ENCODE results near the gene VSNL1. TPM values are rescaled to one million over a fixed set of nuclear protein-coding genes. Genes with fewer than 3 reads are reported as not detected.
"Not testable (repeated sequence)": the region's sequence is repeated elsewhere in the genome, so short reads cannot be mapped to it uniquely, and the experiment has no call there.

The VSNL1 gene
- polyA plus RNA-seq, 10 donors, result 3.7 to 9.4 (median 6.5) TPM

DNA sequence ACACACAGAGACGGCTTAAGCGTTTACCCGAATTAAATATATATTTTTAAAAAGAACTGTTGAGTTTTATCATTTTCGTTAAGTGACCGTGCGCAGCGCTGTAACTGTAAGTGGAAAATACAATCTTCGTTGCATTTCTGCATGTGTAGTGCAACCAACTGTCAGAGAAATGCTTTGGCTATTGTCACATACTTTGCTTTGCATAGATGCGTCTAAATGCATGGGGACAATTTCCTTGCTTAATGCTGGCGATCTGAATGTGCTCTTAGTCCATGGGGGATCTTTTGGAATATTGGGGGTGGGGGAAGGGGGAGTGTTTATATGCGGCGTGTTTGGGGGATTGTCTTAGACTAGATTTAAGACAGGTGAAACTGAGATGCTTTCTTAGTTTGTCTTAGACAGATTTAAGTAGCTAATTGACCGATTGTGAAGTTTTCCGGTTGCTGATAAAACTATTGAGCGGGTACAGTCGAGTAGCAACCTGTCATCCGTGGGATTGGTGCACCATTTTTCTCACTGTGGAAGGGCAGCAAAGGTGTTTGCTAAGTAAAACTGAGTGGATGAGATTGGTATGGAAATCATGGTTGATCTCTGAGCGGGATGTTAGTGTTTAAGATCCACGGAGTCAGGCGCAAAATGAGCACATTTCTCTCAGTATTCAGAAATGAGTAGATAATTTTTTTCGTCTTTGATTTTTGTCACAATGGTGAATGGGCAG is 476 bp downstream of the VSNL1 start:
- DNase-seq, result no peak

DNA sequence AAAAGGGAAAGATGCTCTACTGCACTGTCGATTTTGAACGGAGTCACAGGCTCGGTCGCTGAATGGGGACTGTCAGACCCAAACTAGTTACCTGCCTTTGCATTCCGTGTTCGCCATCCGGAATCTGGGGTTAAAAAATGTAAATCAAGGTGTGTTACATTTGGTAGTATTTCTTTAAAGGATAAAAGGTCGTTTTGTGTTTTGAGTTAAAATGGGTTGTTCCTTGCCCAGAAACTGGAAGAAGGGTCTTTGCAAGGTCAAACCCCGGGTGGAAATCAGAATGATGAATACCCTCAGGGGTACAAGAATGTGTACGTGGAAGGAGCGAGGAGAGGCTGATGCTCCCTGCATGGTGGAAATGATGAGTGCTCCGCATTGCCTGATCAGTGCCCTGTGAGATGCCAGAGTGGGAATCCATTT is 1.0 kb downstream of the VSNL1 start:
- no peak for DNase-seq

DNA sequence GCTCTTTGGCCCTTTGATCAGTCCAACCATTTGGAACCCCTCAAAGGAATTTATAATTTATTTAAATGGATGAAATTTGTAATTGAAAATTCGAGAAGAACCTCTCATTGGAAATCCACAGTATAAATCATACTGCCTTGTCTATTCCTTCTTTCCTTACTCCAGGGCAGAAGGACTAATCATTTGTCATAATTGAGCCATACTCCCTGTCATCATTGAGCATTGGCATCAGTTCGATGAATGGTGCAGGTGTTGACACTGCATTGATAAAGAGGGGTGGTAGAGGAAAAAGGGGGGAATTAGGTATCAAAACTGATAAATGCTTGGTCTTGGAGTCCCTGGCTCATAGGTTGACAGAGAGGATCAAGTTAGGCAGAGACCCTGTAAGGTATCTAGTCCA is 2.0 kb downstream of the VSNL1 start:
- no peak for DNase-seq

DNA sequence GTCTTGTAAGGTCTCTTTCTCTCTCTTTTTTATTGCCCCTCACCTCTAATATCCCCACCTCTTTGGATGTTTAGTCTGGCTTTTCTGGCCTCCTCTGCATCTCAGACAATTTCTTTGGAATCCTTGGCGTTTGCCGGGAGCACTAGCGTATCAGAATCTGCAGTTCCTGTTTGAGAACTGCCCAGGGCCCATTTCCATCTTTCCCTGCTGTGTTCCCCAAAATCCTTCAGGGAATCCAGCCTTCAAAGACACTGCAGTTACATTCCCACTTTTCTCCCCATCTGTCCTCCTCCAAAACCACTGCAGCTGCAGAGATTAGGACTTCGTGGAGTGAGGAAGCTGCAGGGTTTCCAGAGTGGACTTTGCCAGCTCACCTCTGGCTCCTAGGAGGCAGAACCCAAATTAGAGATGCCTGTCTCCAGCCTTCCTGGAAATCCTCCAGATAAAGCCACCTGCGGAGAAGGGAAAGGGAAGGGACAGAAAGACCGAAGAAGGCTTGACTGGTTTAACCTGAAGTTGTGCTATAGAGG is 2.7 kb downstream of the VSNL1 start:
- DNase-seq, result no peak

DNA sequence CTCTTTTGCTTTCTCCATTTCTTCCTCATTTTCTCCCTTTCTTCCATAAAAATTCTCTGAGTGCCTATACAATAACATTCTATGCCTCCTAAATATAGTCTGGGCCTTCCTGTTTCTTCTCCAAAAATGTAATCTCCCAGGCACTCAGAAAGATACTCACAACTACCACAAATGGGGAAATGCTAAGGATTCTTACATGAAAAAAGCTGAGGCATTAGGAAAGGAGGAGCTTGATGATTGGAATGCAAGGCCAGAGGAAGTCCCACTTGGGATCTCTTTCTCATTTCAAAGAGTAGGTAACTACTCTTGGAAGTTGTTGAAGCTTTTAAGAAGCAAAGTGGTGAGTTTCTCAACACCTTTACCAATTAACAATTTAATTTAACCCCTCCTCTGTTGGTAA is 3.4 kb downstream of the VSNL1 start:
- DNase-seq, result peak in 1 of 3 donors; percentile 47

DNA sequence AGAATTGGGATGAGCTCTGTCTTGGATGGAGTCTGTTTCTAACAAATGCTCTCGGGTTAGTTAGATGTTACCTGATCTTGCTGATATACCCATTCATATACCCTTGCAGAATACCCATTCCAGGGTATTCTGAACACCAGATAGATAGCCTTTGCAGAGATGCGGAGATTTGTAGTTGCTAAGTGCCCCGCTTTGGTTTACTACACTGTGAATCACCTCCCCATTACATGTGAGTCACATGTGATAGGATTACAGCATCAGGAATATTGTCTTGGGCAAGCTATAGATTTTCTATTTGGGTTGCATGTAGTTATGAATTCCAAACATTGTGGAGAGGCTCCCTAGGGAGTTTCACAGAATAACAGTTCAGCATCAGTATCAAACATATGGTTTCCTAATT is 3.8 kb downstream of the VSNL1 start:
- peak in 1 of 3 donors; percentile 82 for DNase-seq

DNA sequence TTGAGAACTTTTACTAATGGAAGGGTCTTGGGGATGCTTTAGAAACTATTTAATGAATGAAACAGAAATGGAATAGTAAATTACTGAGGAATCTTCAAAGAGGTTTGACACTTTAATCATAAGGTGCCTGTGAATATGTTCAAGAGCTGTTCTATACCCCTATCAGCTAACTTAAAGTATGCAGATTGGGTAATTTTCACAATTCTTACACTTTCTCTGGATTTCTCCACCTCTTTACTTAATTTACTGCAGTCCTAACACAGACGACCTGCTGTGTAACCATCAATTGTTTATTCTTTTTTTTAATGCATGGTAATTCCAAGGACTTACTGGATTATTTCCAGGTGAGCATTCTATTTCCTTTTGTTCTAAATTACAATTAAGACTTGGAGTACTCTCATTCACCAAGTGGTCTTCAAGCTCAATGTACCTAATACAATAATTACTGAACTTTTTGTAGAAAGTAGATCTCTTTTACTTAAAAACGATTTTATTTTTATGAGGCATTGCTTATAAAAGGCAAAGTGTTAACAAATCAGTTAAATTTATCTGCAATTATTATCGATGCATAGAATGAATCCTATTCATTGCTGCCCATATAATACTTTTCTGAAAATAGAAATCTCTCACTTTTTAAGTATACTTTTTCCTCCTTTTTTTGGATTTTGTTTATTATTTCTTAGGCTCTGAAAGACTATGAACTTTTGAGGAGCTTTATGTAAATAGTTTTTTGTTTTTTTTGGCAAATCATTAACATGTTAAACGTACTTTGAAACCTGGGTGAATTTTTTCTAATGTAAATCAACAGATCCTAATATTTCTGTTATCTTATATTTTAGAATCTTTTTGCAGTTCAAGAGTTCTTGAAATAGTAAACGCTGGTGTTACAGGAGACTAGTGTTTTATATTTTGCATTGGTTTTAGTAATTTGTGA is 5.5 kb downstream of the VSNL1 start:
- no peak for DNase-seq

DNA sequence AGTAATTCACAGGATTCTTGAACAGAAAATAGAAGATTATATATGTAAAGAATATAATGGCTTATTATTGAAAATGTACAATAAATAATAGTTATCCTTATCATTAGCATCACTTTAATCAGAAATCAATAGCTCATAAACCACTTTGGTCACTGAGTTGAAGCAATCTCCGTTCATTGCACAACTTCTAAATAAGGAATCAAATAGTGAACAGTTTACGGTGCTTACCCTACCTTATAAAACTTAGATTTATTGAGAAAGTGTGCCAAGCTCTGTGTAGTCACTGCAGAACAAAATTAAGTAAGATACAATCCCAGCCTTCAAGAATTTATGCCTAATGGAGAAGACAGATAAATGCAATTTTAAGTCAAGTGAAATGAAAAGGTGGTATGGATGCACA is 6.7 kb downstream of the VSNL1 start:
- no peak for DNase-seq

DNA sequence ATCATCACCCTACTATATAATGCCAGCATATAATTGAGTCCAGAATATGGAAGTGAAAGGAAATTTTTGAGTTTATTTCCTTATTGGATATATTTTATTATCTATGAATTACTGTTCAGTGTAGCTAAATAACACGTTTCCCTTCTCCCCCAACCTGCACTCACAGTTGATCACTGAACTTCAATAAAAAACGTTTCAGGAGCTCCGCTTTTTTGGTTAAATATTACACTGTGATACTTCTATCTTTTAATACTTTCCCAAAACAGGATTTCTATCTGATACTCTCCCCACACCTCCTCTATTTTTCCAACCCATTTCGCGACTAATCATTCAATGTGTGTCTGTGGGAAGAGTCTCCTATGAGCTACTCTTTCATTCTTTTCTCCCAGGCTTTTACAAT is 7.2 kb downstream of the VSNL1 start:
- no peak for DNase-seq

DNA sequence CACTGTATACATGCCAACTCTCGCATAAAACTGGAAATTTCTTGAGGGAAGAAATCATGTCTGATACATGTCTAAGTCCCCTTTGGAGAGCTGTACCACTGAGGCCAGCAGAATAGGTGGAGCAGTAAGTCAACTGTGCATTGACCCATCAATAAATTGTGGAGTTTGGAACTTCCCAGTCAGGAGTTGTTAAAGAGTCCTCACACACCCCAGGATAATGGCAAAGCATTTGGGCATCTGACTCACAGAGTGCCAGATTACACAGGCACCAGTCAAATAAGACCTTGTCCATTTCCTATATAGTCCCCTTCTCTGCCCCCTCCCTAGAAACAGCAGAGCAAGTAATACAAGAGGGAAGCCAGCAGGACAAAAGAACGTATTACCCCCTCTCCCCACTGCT is 10.4 kb downstream of the VSNL1 start:
- no peak for DNase-seq

DNA sequence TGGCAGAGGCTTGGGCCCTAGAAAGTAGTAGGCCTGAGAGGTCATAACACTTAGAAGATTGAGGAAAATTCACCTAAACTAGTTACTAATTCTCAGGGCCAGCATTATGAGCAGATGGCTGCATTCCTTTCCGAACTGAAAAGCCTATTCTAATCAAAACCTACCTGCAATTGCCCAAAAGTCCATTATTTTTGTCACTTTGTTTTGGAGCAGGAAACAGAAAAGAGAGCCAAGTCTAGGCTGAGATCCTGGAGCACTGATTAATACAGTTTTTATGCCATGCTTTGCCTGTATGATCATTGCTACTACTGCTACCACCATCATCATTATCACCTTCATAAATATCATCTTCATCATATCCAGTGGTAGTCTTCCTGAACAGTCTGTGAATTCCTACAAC is 14.7 kb downstream of the VSNL1 start:
- no peak for DNase-seq

DNA sequence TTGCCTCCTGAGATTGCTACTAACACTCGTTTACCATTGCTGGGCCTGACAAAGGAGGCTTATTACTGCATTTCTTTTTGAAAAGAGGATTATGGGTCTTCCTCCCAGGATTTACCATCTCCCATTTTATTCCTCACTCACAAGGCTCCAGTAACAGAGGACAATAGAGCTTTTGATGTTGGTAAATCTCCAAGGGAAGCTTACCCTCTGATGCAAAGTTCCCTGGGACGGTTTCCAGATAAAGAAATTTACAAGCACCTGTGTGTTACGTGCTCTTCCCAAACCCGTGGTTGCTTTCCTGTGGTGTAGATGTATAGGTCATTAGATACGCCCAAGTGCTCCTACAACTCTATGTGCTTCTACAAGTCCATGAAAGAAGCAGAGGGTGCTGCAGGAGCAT is 17.1 kb downstream of the VSNL1 start:
- no peak for DNase-seq

DNA sequence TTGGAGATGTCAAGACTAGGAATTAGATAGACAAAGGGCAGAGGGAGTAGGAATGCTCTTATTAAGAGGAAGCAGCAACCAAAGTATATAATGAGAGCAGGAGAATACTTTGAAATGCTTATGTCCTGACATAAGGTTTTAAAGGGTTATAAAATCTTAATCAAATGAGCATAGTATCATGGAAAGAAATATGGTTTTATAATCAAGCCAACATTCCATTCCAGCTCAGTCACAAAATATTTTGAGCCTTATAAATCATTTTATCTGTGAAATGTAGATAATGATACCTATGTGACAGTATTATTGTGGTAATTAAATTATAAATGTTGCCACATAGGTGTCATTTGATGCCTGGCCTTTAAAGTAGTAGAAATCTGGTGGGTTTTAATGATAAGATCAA is 17.6 kb downstream of the VSNL1 start:
- DNase-seq, result no peak

DNA sequence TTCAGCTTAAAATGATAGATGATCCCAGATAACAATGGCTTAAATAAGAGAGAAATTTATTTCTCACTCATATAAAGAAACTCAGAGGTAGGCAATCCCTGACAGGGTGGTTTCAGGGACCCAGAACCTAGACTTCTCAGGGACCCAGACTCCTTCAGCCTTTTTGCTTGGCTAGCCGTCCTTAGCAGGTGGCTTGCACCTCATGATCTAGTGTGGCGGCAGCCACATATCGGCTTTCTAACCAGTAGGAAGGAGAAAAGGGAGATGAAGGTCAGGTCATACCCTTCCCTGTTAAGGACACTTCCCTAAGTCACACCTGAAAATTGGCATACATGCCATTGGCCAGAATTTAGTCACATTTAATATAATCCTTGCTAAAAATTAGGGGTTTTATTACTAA is 18.4 kb downstream of the VSNL1 start:
- no peak for DNase-seq

DNA sequence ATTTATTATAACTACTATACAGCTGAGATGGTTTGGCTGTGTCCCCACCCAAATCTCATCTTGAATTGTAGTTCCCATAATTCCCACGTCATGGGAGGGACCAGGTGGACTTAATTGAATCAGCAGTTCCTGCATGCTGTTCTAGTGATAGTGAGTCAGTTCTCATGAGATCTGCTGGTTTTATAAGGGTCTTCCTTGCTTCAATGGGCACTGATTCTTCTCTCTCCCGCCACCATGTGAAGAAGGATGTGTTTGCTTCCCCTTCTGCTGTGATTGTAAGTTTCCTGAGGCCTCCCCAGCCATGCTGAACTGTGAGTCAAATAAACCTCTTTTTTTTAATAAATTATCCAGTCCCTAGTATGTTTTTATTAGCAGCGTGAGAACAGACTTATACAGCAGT is 25.2 kb downstream of the VSNL1 start:
- not testable (repeated sequence) for DNase-seq

DNA sequence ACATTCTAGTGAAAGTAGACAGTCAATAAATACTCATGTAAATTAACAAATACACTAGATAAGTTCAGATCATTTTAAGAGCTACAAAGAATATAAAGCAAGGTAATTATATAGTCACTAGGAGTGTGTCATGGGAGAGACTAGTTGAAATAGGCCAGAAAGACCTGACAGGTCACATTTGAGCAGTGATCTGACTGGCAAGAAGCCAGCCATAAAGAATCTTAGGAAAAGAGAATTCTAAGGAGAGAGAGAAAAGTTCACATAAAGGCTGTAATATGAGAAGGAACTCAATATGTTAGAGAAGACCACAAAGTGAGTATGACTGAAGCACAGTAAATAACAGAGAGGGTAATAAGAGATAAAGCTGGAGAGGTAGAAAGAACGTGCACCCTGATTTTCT is 31.2 kb downstream of the VSNL1 start:
- no peak for DNase-seq

DNA sequence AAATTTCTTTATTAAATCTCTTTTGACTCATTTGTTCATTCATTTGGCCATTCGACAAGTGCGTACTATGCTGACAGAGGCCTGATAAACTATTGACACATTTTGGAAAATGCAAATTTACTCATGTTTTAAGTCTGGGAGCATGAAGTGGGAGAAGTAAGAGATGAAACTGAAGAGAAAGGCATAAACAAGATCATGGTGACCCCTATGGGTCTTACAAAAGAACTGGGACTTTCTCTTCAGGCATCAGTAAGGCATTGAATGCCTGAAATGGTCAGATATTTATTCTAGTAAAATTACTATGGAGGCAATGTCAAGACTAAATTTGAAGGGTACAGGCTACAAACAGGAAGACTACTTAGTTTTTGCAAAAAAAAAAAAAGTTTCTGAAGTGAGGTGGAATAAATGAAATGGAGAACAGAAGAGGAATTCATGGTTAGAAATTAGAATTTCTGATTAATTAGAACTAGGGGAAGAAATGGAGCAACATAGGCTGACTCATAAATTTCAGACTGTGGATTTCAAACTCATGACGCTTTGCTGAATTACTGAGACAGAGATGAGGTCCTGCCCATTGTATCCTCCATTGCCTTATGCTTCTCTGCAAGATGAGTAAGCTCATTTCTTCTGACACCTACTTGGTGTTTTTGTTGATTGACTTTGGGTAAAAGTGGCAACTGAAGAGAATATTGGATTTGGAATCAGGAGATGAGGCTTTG is 32.7 kb downstream of the VSNL1 start:
- peak in 1 of 3 donors; percentile 7 for DNase-seq

DNA sequence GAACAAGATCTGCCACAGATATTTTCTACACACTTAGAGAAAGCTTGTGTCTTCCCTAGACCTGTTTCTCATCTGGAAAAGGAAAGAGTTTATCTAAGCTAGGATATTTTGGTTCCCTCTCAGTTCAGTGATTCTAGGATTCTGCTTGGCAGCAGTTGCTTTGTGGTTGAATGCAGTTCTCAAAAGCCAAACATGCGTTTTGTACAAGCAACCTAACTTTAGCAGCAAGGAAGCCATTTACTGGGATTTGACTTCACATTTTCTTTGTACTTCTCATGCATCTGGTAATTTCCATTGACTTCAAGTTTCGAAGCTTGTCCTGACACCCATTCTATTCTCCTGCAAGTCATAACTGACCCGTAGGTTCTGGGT is 33.3 kb downstream of the VSNL1 start:
- DNase-seq, result no peak

DNA sequence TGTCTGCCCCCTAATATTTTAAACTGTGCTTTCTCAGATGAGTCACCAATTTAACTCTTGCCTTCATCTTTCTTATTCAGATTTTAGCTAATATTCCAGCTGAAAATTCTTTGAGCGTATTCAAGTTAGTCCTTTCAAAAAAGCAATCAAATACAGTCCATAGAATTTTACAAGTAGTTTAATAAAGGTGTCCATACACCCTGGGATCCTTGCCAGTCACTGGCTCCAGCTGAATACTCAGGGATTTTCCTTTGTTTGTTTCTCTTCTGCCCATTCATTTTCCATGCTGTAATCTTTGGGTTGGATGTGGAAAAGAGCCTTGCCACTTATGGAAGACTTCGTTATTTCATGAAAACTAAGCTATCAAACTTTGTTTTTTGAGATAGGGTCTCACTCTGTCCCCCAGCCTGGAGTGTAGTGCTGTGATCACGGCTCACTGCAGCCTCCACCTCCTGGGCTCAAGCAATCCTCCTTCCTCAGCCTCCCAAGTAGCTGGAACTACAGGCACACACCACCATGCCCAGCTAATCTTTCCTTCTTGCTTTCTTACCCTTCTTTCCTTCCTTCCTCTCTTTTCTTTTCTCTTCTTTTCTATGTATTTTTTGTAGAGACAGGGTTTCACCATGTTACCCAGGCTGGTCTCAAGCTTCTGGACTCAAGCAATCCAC is 34.0 kb downstream of the VSNL1 start:
- no peak for DNase-seq

DNA sequence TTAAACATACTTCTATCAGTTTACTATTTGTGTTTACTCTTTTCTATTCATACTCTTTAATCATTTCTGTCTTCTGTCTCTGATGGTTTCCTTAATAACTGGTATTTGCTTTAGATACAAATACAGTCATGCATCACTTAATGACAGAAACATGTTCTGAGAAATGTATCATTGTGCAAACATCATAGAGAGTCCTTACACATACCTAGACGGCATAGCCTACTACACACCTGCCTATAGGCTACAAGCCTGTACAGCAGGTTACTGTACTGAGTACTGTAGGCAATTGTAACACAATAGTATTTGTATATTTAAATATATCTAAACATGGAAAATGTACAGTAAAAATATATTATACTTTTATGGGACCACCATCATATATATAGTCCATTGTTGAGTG is 36.3 kb downstream of the VSNL1 start:
- no peak for DNase-seq

DNA sequence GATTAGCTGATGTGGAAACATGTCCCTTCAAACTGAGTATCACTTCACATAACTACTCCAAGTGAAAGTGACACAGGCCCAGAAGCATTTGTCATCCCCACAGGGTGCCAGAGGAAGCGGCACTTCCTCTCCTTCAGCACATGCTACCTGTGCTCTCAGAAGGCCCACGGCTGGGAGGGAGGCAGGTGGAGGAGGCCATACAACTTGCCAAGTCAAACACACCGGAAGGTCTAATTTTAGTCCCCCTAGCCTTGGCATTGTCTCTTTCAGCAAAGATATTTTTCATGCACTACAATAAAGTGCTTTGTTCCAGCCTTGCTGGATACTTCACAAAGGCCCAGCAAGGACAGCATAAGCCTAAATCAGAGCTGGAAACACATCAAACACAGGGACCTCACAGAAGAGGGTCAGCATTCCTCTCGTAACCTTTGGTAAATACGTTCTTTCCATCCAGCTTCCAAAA is 38.0 kb downstream of the VSNL1 start:
- no peak for DNase-seq

All from muscle of back (tissue), 11 donors.